G401 (cell line): ENCODE results near the gene C3orf18. TPM values are rescaled to one million over a fixed set of nuclear protein-coding genes. Genes with fewer than 3 reads are reported as not detected.

Source experiments
- DNase-seq: peaks from one replicate; pipeline ENCODE4 v3.0.0-alpha.2; 2015; ENCODE audit warnings: low spot score
- in situ Hi-C: cut with HindIII; loops from 2 replicates; pipeline ENCODE4 v1.10.0; 2016; ENCODE audit warnings: low sequenced_read_pairs, mixed read lengths
- total RNA-seq: library from RNA; depleted of rRNA; stranded (reverse); fragments of >200 nt; shearing (Covaris generic); gene quantifications from 2 replicates; pipeline ENCODE4 v1.2.3, GENCODE V29; 2014; rRNA removed

Gene C3orf18
- 10.8 and 15.4 TPM in 2 replicates for total RNA-seq

- in situ Hi-C loops, result no loop called here
- peak; percentile 94 for DNase-seq
Observed at GRCh38 chr3:50567386-50568167, at the start of gene C3orf18. Gene C3orf18 (minus strand): TSS chr3:50567747. CDS start chr3:50565699, 2,048 bp downstream.

- DNase-seq, result peak; percentile 75
Observed at GRCh38 chr3:50616770-50617095, 49.2 kb upstream of the C3orf18 start.

GRCh38 chr3:50616003-50616769 is 48.6 kb upstream of the C3orf18 start:
- peak; percentile 89 for DNase-seq
- in situ Hi-C loops, result loop anchor here (25.0 kb wide), 1 partner anchor 771 kb away; the partner anchor contains the start of genes MANF and RBM15B

More at GRCh38 chr3:50616770-50617095, 49.2 kb upstream of the C3orf18 start:
- in situ Hi-C loops, result loop anchor here (25.0 kb wide), 1 partner anchor 771 kb away; the partner anchor contains the start of genes MANF and RBM15B

DNA sequence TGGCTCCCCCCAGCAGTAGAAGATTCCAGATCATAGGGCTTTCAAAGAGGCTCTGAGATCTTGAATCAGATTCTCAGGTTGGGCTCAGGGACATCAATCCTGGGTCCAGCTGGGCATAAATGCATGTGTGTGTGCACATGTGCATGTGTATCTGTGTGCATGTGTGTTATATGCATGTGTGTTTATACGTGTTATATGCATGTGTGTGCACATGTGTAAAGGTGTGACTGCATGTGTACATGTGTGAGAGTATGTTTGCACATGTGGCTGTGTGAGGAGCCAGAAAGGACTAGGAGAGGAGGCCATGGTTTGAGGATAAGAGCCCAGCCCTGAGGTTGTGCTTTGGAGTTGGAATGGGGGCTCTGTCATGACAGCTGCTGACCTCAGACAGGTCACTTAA is 47.6 kb upstream of the C3orf18 start:
- in situ Hi-C loops, result loop anchor here (25.0 kb wide), 1 partner anchor 772 kb away; the partner anchor contains the start of genes MANF and RBM15B
- DNase-seq, result no peak

DNA sequence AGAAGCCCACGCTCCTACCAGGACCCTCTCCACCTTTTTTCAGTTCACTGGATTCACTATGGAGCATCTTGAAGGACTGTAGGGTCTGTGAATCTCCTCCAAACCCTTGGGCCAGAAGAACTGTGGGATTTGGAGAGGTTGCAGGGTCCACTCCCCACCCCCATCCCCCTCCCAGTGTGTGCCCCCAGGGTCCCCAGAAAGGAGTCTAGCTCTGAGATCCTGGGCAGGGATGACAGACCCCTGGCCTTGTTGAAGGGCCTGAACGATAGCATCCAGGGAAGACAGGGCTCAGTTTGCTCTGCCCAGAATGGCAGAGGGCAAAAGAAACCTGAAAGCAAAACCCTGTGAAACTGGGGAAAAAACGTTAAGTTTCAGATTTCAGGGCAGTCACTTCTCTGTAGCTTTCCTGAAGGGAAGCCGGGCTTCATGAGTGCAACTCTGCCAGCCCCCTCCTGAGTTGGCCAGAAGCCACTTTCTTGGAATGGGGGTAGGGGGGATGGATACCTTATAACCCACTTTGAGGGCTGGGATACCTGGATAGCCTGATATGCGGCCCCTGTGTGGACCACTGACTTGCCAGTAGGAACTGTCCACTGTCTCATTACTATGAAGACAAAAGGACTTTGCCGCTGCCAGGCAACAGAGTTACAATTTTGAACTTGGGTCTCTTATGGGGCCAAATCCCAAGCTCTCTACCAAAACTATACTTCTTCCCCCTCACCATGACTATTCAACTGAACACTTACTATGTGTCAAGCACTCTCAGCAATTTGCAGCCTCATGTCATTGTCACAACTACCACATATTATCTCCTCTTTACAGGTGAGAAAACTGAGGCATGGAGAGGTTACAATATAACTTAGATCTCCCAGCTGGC is 45.7 kb upstream of the C3orf18 start:
- in situ Hi-C loops, result loop anchor here (25.0 kb wide), 1 partner anchor 774 kb away; the partner anchor contains the start of genes MANF and RBM15B
- DNase-seq, result no peak

- no peak for DNase-seq
- in situ Hi-C loops, result loop anchor here (25.0 kb wide), 1 partner anchor 775 kb away; the partner anchor contains the start of genes MANF and RBM15B
Observed at GRCh38 chr3:50612234-50612882, 44.8 kb upstream of the C3orf18 start.

GRCh38 chr3:50611464-50612233 is 44.1 kb upstream of the C3orf18 start, which contains the start of gene CISH:
Gene CISH (minus strand): TSS chr3:50611774. CDS start chr3:50611650, 124 bp downstream.
- DNase-seq, result peak; percentile 75
- in situ Hi-C loops, result loop anchor here (25.0 kb wide), 1 partner anchor 776 kb away; the partner anchor contains the start of genes MANF and RBM15B

GRCh38 chr3:50610992-50611463 is 43.5 kb upstream of the C3orf18 start:
- no peak for DNase-seq
- in situ Hi-C loops, result loop anchor here (25.0 kb wide), 1 partner anchor 776 kb away; the partner anchor contains the start of genes MANF and RBM15B

- no peak for DNase-seq
Observed at GRCh38 chr3:50610181-50610971, 42.8 kb upstream of the C3orf18 start.

GRCh38 chr3:50609763-50610085 is 42.2 kb upstream of the C3orf18 start:
- in situ Hi-C loops, result loop anchor here (25.0 kb wide), 1 partner anchor 778 kb away; the partner anchor contains the start of genes MANF and RBM15B
- no peak for DNase-seq

More at GRCh38 chr3:50610181-50610971, 42.8 kb upstream of the C3orf18 start:
- in situ Hi-C loops, result loop anchor here (25.0 kb wide), 1 partner anchor 777 kb away; the partner anchor contains the start of genes MANF and RBM15B

- in situ Hi-C loops, result loop anchor here (25.0 kb wide), 1 partner anchor 778 kb away; the partner anchor contains the start of genes MANF and RBM15B
- DNase-seq, result no peak
Observed at GRCh38 chr3:50609071-50609762, 41.7 kb upstream of the C3orf18 start.

GRCh38 chr3:50608278-50608677 is 40.7 kb upstream of the C3orf18 start:
- in situ Hi-C loops, result loop anchor here (25.0 kb wide), 1 partner anchor 779 kb away; the partner anchor contains the start of genes MANF and RBM15B
- DNase-seq, result no peak

GRCh38 chr3:50607271-50608091 is 39.9 kb upstream of the C3orf18 start:
- in situ Hi-C loops, result loop anchor here (25.0 kb wide), 1 partner anchor 780 kb away; the partner anchor contains the start of genes MANF and RBM15B

DNA sequence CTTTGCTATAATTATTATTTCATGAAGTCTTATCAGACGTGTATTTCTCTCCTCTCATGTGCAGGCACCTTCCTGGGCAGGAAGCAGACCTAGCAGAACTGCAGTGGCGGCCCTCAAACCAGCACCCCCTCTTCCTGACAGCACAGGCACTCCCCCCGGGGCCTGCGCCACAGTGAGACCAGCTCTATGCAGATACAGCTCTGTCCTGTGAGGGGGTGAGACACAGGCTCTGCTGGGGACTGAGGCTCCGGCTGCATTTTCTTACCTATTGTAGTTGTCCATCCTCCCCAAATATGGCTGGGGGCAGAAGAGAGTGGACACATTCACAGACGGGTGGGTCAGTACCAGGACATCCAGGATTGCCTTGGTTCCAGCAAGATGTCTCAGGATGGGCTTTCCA is 39.0 kb upstream of the C3orf18 start:
- in situ Hi-C loops, result loop anchor here (25.0 kb wide), 1 partner anchor 781 kb away; the partner anchor contains the start of genes MANF and RBM15B
- no peak for DNase-seq

More at GRCh38 chr3:50607271-50608091, 39.9 kb upstream of the C3orf18 start:
- no peak for DNase-seq

DNA sequence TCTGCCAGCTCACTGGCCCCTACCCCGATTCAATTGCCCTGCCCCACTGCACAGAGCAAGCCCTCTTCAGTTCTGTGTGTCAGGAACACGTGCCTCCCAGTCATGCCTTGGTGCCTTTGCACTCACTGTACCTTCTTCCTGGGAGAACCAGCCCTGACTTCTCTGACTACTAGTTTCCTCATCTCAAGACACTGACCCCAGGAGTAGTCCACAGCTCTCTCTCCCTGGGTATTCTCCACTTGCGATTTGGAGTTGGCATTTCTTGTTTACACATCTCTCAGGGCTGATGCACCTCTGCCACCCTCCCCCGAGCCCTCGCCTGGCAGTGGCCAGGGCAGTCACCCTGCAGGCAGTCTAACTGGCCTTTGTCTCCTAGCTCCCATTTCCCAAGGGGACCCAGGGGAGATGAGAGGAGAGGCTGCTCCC is 38.4 kb upstream of the C3orf18 start:
- in situ Hi-C loops, result loop anchor here (25.0 kb wide), 1 partner anchor 781 kb away; the partner anchor contains the start of genes MANF and RBM15B
- DNase-seq, result no peak
